SIG-M5 (cell line): ENCODE measurements around the gene COX8C.
"Not testable (repeated sequence)": the region's sequence is repeated elsewhere in the genome, so short reads cannot be mapped to it uniquely, and the experiment has no call there.

Experiments used
- DNase-seq: peaks from one replicate; lab custom pipeline; 2025; lab: John Stamatoyannopoulos, UW

Gene COX8C

GRCh38 chr14:93320489-93320888 is 26.5 kb upstream of the COX8C start:
- no peak for DNase-seq

- no peak for DNase-seq
These were observed 23.9 kb upstream of the COX8C start for GRCh38 chr14:93322929-93323599.

DNA sequence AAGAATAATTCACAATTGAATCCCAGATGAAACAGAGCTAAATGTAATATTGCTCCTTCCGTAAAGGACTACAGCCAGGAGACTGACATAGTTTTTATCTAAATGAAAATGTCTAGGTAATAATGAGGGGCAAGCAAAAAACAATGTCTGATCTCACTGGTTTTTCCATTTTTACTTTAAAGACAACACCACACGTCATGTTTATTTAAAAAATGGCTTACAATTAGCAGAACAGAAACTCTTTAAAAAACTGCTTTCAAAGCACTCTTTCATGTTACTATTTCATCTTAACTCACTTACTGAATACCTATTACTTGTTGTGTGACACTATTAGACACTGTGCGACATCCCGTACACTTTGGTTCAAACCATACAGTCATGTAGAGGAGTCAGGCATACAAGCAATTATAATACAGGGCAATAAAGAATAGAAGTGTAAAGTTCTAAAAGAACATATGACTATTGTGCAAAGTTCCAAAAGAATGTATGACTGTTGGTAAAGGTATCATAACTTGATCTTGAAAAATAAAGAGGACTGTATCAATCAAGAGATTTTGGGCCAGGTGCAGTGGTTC is 23.3 kb upstream of the COX8C start:
- DNase-seq, result no peak

- no peak for DNase-seq
These were observed 20.8 kb upstream of the COX8C start for GRCh38 chr14:93326196-93326595.

DNA sequence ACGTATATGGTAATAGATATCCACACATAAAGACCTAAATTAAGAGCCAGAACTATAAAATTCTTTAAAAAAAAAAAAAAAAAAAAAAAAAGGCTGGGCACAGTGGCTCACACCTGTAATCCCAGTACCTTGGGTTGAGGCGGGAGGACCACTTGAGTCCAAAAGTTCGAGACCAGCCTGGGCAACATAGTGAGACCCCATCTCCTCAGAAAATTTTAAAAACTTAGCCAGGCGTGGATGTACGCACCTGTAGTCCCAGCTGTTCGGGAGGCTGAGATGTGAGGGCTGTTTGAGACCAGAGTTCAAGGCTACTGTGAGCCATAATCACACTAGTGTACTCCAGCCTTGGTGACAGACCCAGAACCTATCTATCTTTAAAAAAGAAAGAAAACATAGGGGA is 18.4 kb upstream of the COX8C start:
- DNase-seq, result no peak

- no peak for DNase-seq
These were observed 16.9 kb upstream of the COX8C start for GRCh38 chr14:93329965-93330608.

- DNase-seq, result no peak
These were observed 16.4 kb upstream of the COX8C start for GRCh38 chr14:93330609-93331000.

DNA sequence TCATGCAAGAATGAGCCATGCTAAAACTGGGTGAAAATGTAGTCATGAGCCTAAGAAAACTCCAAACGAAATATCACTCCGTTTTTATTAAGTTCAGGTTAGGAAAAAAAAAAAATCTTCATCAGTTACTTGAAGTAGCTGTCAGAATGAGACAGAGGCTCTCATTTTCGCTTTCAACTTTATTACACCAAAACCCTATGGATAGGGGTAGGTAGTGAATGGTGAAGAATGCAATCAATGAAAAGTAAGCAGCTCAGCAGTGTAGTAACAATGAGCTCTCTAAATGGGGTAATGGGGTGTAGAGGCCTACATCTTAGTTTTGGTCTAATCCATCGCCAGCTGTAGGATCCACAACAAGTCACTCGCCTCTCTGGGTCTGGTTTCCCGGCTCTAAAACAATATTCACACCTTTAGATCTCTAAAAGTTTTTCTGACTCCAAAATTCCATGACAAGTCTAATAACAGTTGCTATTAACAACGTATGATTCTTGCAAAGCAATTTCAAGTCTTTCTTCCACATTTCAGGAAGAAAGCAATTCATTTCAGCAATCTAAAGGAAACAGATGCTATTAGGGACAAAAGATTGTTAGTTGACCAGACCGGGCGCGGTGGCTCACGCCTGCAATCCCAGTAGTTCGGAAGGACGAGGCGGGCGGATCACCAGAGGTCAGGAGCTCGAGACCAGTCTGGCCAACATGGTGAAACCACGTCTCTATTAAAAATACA is 15.8 kb upstream of the COX8C start:
- DNase-seq, result no peak

DNA sequence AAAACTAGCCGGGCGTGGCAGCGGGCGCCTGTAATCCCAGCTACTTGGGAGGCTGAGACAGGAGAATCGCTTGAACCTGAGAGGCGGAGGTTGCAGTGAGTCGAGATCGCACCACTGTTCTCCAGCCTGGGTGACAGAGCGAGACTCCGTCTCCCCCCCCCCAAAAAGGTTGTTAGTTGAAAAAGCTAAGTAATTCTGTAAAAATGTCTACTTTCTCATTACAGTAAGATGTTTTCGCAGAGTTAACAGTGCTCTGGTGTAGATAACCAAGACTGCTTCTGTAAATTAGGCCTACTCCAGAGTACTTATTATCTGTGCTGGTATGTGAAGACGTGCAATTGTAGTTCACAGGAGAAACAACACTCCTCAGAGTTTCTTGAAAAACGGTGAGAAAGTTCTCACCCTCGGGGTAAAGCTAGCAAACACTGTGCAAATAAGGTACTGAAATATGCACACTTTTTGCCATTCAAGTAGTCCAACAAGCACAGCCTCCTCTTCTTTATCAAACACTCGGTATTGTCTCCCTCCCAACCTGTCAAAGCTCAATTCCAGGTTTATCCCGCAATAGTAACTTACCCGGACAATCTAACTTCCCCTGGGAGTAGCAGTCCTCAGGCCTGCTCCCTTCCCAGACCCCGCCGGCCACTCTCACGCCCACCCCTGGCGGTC is 15.1 kb upstream of the COX8C start:
- DNase-seq, result no peak

DNA sequence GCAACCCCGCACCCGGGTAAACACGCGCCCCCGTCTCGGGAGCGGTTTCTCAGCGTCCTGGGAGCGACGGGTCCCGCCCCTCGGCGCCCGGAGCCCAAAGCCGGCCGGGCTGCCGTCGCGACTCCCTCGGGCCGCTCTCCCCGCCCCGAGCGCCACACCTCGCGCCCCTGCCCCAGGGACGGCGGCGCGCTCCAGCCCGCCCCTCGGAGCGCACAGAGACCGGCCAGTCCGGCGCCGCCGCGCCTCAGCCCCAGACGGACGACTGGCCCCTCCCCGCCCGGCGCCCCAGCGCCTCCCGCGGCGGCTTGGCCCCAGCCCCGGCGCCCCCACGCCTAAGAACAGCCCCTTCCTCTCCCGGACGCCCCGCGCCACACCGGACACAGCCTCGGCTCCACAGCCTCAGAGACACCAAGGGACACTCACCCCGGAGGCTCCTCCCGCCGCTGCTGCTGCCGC is 14.6 kb upstream of the COX8C start:
- DNase-seq, result no peak

DNA sequence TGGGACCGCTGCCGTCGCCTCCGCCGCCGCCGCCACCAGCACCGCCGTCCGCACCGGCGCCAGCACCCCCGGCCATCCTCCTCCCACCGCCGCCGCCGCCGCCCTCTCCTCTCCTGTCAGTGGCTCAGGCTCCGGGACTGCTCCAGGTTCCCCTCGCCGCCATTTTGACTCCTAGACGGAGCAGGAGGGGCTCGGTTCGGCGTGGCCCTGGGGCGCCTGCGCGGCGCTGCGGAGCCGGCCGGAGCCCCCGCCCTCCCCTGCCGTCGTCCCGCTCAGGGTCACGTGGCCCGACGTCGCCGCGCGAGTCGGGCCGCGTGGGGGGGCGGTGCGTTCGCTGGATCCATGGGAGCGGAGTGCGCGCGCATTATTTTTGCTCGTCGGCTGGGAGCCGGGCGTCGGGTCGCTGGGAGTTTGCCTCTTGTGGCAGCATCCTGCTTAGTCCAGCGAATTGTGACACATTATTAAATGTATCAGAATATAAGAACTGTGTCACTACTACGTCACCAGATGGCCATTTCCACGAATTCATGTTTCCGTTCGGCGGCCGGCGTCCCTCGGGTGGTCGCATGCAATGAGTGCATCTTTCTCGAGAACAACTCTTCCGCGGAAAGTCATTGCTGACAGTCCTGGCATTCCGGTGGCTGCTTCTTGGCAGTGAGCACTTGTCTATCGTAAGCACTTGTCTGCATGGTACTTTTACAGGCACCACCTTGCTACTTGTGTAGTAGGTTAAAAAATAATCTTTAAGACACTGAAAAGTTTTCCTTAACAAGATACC is 13.9 kb upstream of the COX8C start, which contains the start of gene BTBD7:
Gene BTBD7 (minus strand): TSS at position 184 of the 778 bp plus-strand sequence. CDS start 36,985 bp downstream, outside the sequence.
- DNase-seq, result peak; percentile 81

- DNase-seq, result no peak
These were observed 13.3 kb upstream of the COX8C start for GRCh38 chr14:93333631-93334103.

GRCh38 chr14:93337143-93337753 is 9.7 kb upstream of the COX8C start:
- no peak for DNase-seq

- no peak for DNase-seq
These were observed 9.1 kb upstream of the COX8C start for GRCh38 chr14:93337884-93338283.

DNA sequence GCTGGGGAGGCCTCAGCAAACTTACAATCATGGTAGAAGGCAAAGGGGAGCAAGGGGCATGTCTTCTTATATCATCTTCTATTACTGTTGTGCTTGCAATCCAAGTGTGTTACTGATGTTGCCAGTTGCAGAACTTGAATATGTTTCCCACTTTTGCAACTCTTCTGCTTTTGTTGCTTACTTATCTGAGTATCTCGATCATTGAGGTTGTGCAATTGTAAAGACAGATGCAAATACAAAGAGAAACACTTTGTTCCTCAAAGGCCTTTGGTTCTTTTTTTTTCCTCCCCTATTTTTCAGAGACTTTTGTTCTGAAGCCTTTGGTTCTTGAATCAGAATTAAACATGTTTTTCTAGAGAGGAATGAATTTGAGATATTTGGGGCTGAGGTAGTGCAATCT is 3.7 kb upstream of the COX8C start:
- peak; percentile 58 for DNase-seq

- DNase-seq, result no peak
These were observed 3.2 kb upstream of the COX8C start for GRCh38 chr14:93343797-93344196.

DNA sequence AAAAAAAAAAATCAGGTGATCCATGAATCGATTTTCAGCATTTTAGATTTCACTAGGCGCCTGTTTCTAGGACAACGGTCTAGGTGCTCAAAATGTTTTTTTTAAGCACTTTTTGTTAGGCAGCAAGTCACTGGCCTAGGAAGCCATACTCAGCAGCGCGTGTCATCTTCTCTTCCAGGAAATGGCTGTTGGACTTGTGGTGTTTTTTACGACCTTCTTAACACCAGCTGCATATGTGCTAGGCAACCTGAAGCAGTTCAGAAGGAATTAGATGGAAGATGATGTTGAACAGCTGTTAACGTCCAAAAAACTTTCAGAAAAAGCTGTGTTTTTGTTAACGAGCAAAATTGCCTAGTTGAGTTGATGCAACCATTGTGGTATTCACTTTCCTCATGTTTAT is 868 bp downstream of the COX8C start:
- no peak for DNase-seq

DNA sequence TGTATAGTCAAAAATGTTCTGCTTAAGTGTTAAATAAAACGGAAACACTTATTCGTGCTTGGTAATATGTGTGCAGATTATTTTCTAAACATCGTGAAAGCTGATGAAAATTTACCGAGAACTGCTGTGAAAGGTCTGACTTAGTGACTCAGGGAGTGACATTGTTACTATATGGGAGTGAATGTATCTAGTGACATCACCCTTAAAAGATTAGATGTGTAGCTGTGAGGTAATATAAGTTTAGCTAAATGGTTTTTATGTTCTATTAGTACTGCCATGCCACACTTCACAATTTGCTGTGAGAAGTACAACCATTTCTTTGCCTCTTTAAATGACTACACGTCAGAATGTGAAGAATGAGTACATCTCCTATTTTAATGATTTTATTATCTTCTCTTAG is 1.3 kb downstream of the COX8C start:
- DNase-seq, result no peak

- DNase-seq, result not testable (repeated sequence)
These were observed 7.9 kb downstream of the COX8C start for GRCh38 chr14:93354873-93355272.

- DNase-seq, result no peak
These were observed 22.2 kb downstream of the COX8C start for GRCh38 chr14:93368996-93369712.
